DMS 273 (cell line): ENCODE results near the gene SS18L1.
A peak's percentile ranks its signal among the peaks of the same experiment; 100 is the strongest.

Source experiments
- DNase-seq: peaks from one replicate; lab custom pipeline; 2025; ENCODE audit not compliant: unreplicated experiment; lab: John Stamatoyannopoulos, UW

Gene SS18L1

GRCh38 chr20:62168890-62169435, 25.4 kb downstream of the SS18L1 start:
- no peak for DNase-seq

GRCh38 chr20:62170536-62170935, 27.0 kb downstream of the SS18L1 start:
- no peak for DNase-seq

GRCh38 chr20:62171245-62171644, 27.7 kb downstream of the SS18L1 start:
- DNase-seq = no peak

GRCh38 chr20:62172666-62173065, 29.1 kb downstream of the SS18L1 start:
- DNase-seq = no peak

GRCh38 chr20:62174021-62174804, 30.6 kb downstream of the SS18L1 start:
- no peak for DNase-seq

- no peak for DNase-seq
Measured at GRCh38 chr20:62174870-62175624, 31.5 kb downstream of the SS18L1 start.

GRCh38 chr20:62175711-62176110, 32.1 kb downstream of the SS18L1 start:
- DNase-seq = no peak

GRCh38 chr20:62176866-62177265, 33.3 kb downstream of the SS18L1 start:
- DNase-seq = no peak

GRCh38 chr20:62177307-62177706, 33.7 kb downstream of the SS18L1 start:
- DNase-seq = no peak

GRCh38 chr20:62178316-62179161, 35.0 kb downstream of the SS18L1 start:
- DNase-seq = no peak

GRCh38 chr20:62179162-62179504, 35.6 kb downstream of the SS18L1 start:
- no peak for DNase-seq

GRCh38 chr20:62181808-62182207, 38.2 kb downstream of the SS18L1 start:
- no peak for DNase-seq

GRCh38 chr20:62182469-62183425, 39.2 kb downstream of the SS18L1 start, which contains the start of gene MTG2:
TSS of gene MTG2 (plus strand) at chr20:62183028. CDS start at chr20:62193421, 10,393 bp downstream.
- DNase-seq = peak; percentile 98

GRCh38 chr20:62183426-62184142, 40.0 kb downstream of the SS18L1 start:
- peak; percentile 47 for DNase-seq

GRCh38 chr20:62186096-62186426, 42.5 kb downstream of the SS18L1 start:
- no peak for DNase-seq

- DNase-seq = no peak
Measured at GRCh38 chr20:62186887-62187866, 43.6 kb downstream of the SS18L1 start.

GRCh38 chr20:62190639-62191411, 47.3 kb downstream of the SS18L1 start:
- no peak for DNase-seq
